SK-N-SH (cell line): ENCODE measurements around the gene ACTL6A. TPM values are rescaled to one million over a fixed set of nuclear protein-coding genes. Genes with fewer than 3 reads are reported as not detected.
A peak's percentile ranks its signal among the peaks of the same experiment; 100 is the strongest.

Experiments
- CTCF ChIA-PET: fragments of 300-600, 350-600 bp; formaldehyde crosslinking; extraction: SDS; loops from one replicate; lab custom pipeline; 2021; lab: Yijun Ruan, JAX
- POLR2A ChIA-PET: fragments of 350-600 bp; sonication (Branson Sonifier 250); formaldehyde crosslinking; extraction: SDS; loops from one replicate; lab custom pipeline; 2020; ENCODE audit warnings: antibody characterized with exemption, inconsistent platforms; lab: Yijun Ruan, JAX
- DNase-seq: peaks from one replicate; pipeline ENCODE4 v3.0.0; 2012
- H2AFZ ChIP-seq: fragments of 200-600 bp; sonication (generic); 2 replicates; pipeline ENCODE4 v1.8.1; 2016; ENCODE audit warnings: antibody characterized with exemption, mild to moderate bottlenecking, low read depth
- H3F3A ChIP-seq: fragments of 200-600 bp; sonication (generic); replicated peaks from 2 replicates; pipeline ENCODE3; 2016; ENCODE audit warnings: antibody characterized with exemption, mild to moderate bottlenecking; ENCODE audit not compliant: insufficient read depth
- H3K27ac ChIP-seq, 2 experiments: fragments of 200-500 bp in 1 of 2; fragments of 200-600 bp in 1 of 2; sonication (Bioruptor generic) in 1 of 2; sonication (generic), shearing (Covaris generic) in 1 of 2; 2 replicates each; pipeline versions ENCODE4 v1.5.1 to v1.6.1; 2014 to 2016; ENCODE audit warnings: low read depth in 2 of 2, inconsistent platforms in 1 of 2, low read length in 1 of 2, mild to moderate bottlenecking in 1 of 2, mixed read lengths in 1 of 2
- H3K27me3 ChIP-seq: fragments of 200-600 bp; sonication (generic), shearing (Covaris generic); 2 replicates; pipeline ENCODE4 v1.6.1; 2016; ENCODE audit warnings: mixed run types; ENCODE audit not compliant: insufficient read depth
- H3K36me3 ChIP-seq, 2 experiments: fragments of 200-500 bp in 1 of 2; fragments of 200-600 bp in 1 of 2; sonication (Bioruptor generic) in 1 of 2; sonication (generic) in 1 of 2; replicated peaks in 1 of 2; 2 replicates each; pipeline versions ENCODE3 to v1.5.1; 2014 to 2016; ENCODE audit warnings: low read length in 1 of 2, mild to moderate bottlenecking in 1 of 2; ENCODE audit not compliant: insufficient read depth in 2 of 2, control insufficient read depth in 1 of 2
- H3K4me1 ChIP-seq, 2 experiments: fragments of 200-500 bp in 1 of 2; fragments of 200-600 bp in 1 of 2; sonication (Bioruptor generic) in 1 of 2; sonication (generic), shearing (Covaris generic) in 1 of 2; 2 replicates each; pipeline versions ENCODE4 v1.5.1 to v1.6.1; 2014 to 2016; ENCODE audit warnings: low read depth in 1 of 2, low read length in 1 of 2, mixed run types in 1 of 2; ENCODE audit not compliant: insufficient read depth in 2 of 2, control insufficient read depth in 1 of 2
- H3K4me2 ChIP-seq: fragments of 200-600 bp; sonication (generic), shearing (Covaris generic); 2 replicates; pipeline ENCODE4 v1.6.1; 2017; ENCODE audit warnings: mixed run types
- H3K4me3 ChIP-seq, 2 experiments: fragments of 200-500 bp in 1 of 2; fragments of 200-600 bp in 1 of 2; sonication (Bioruptor generic) in 1 of 2; sonication (generic), shearing (Covaris generic) in 1 of 2; 2 replicates each; pipeline versions ENCODE4 v1.5.1 to v1.8.1; 2014 to 2016; ENCODE audit warnings: low read depth in 2 of 2, inconsistent platforms in 1 of 2, low read length in 1 of 2, mild to moderate bottlenecking in 1 of 2, mixed read lengths in 1 of 2, moderate library complexity in 1 of 2
- H3K79me2 ChIP-seq: fragments of 200-600 bp; sonication (generic); 2 replicates; pipeline ENCODE4 v1.8.1; 2017; ENCODE audit warnings: mild to moderate bottlenecking; ENCODE audit not compliant: insufficient read depth
- H3K9ac ChIP-seq: fragments of 200-600 bp; sonication (generic); 2 replicates; pipeline ENCODE4 v1.6.1; 2017; ENCODE audit warnings: mixed run types
- H3K9me2 ChIP-seq: fragments of 200-600 bp; sonication (generic); 2 replicates; pipeline ENCODE4 v1.6.1; 2017; ENCODE audit warnings: mixed run types
- H3K9me3 ChIP-seq: fragments of 200-600 bp; sonication (generic); 2 replicates; pipeline ENCODE4 v1.6.1; 2017; ENCODE audit warnings: mixed run types, mild to moderate bottlenecking, moderate library complexity
- H4K20me1 ChIP-seq: fragments of 200-600 bp; sonication (generic); 2 replicates; pipeline ENCODE4 v1.6.1; 2017; ENCODE audit warnings: mild to moderate bottlenecking, mixed run types; ENCODE audit not compliant: insufficient read depth
- CHD2 ChIP-seq: fragments of 150-350 bp; IDR thresholded peaks from 2 replicates; pipeline ENCODE4 v1.6.1; 2018; ENCODE audit warnings: low read length; ENCODE audit not compliant: partially characterized antibody
- ELF1 ChIP-seq: IDR thresholded peaks from 2 replicates; pipeline ENCODE4 v1.4.0; 2012
- EP300 ChIP-seq, 2 experiments: IDR thresholded peaks; 2 replicates each; pipeline versions ENCODE4 v1.4.0 to v1.6.1; 2012; ENCODE audit warnings: borderline replicate concordance in 1 of 2, low read depth in 1 of 2, low read length in 1 of 2
- EZH2phosphoT487 ChIP-seq: fragments of 200-600 bp; sonication (generic); IDR thresholded peaks from 2 replicates; pipeline ENCODE4 v1.6.1; 2017; ENCODE audit warnings: low read depth, mixed run types, mild to moderate bottlenecking, antibody characterized with exemption, moderate library complexity, borderline replicate concordance
- FOSL2 ChIP-seq: IDR thresholded peaks from 2 replicates; pipeline ENCODE4 v1.4.0; 2012; ENCODE audit warnings: low read depth, mild to moderate bottlenecking, moderate library complexity, borderline replicate concordance
- FOXJ3 ChIP-seq: sonication (generic); formaldehyde crosslinking; IDR thresholded peaks from 2 replicates; pipeline ENCODE4 v1.5.1; 2020; ENCODE audit warnings: mild to moderate bottlenecking, missing genetic modification reagents
- GABPA ChIP-seq: IDR thresholded peaks from 2 replicates; pipeline ENCODE4 v1.4.0; 2012; ENCODE audit warnings: low read depth, mild to moderate bottlenecking
- GATA2 ChIP-seq: sonication (generic); formaldehyde crosslinking; IDR thresholded peaks from 2 replicates; pipeline ENCODE4 v1.5.0; 2020; ENCODE audit warnings: mild to moderate bottlenecking, missing genetic modification reagents
- JUND ChIP-seq: IDR thresholded peaks from 2 replicates; pipeline ENCODE4 v1.4.0; 2012
- MAX ChIP-seq: IDR thresholded peaks from 2 replicates; pipeline ENCODE4 v1.4.0; 2012; ENCODE audit warnings: low read depth
- MXI1 ChIP-seq: IDR thresholded peaks from 2 replicates; pipeline ENCODE4 v1.6.1; 2012; ENCODE audit warnings: mild to moderate bottlenecking, low read depth, low read length, improper control_type of control experiment
- NFIC ChIP-seq: IDR thresholded peaks from 2 replicates; pipeline ENCODE4 v1.4.0; 2012; ENCODE audit warnings: borderline replicate concordance
- NRF1 ChIP-seq: IDR thresholded peaks from 2 replicates; pipeline ENCODE4 v1.6.1; 2012; ENCODE audit warnings: low read depth, mild to moderate bottlenecking, low read length
- POLR2AphosphoS5 ChIP-seq: IDR thresholded peaks from 2 replicates; pipeline ENCODE4 v1.6.1; 2012; ENCODE audit warnings: low read depth, low read length
- RAD21 ChIP-seq: IDR thresholded peaks from 2 replicates; pipeline ENCODE4 v1.6.1; 2012; ENCODE audit warnings: mild to moderate bottlenecking, low read length
- RFX5 ChIP-seq: IDR thresholded peaks from 2 replicates; pipeline ENCODE4 v1.6.1; 2012; ENCODE audit warnings: mild to moderate bottlenecking, improper control_type of control experiment, low read length
- RXRA ChIP-seq: IDR thresholded peaks from 2 replicates; pipeline ENCODE4 v1.4.0; 2012; ENCODE audit warnings: low read depth, mild to moderate bottlenecking, borderline replicate concordance
- TAF1 ChIP-seq: IDR thresholded peaks from 2 replicates; pipeline ENCODE4 v1.6.1; 2012; ENCODE audit warnings: low read depth, mild to moderate bottlenecking, low read length, moderate library complexity, borderline replicate concordance
- TCF12 ChIP-seq: IDR thresholded peaks from 2 replicates; pipeline ENCODE4 v1.4.0; 2012
- TEAD4 ChIP-seq: IDR thresholded peaks from 2 replicates; pipeline ENCODE4 v1.4.0; 2012; ENCODE audit warnings: mild to moderate bottlenecking, borderline replicate concordance; ENCODE audit not compliant: insufficient read depth
- YY1 ChIP-seq: IDR thresholded peaks from 2 replicates; pipeline ENCODE4 v1.4.0; 2012; ENCODE audit warnings: low read depth, mild to moderate bottlenecking
- WGBS: methylation state at CpG from one replicate; pipeline ENCODE4 v1.1.6; 2017; ENCODE audit warnings: low lambda C conversion rate; 5-methylcytosine and 5-hydroxymethylcytosine counted together
- polyA plus RNA-seq, 3 experiments: library from polyadenylated mRNA; depleted of rRNA; stranded (reverse); fragments of >200 nt; gene quantifications; 2 replicates each; pipeline ENCODE4 v1.2.3, GENCODE V29; 2012
- TF ChIP-seq, protein P1 (sequence below): IDR thresholded peaks from 2 replicates; pipeline ENCODE4 v1.6.1; 2012; ENCODE audit warnings: mild to moderate bottlenecking, low read depth, low read length, moderate library complexity
- TF ChIP-seq, protein P2 (sequence below): fragments of 150-350 bp; IDR thresholded peaks from 2 replicates; pipeline ENCODE4 v1.6.1; 2016; ENCODE audit warnings: mild to moderate bottlenecking, low read depth, low read length
- TF ChIP-seq, protein P3 (sequence below): fragments of 150-350 bp; IDR thresholded peaks from 2 replicates; pipeline ENCODE4 v1.6.1; 2017; ENCODE audit warnings: antibody characterized with exemption, low read length, low read depth, borderline replicate concordance
- TF ChIP-seq, protein P4 (sequence below): fragments of 200-600 bp; sonication (generic); IDR thresholded peaks from 2 replicates; pipeline ENCODE4 v1.6.1; 2017; ENCODE audit warnings: antibody characterized with exemption, mild to moderate bottlenecking, moderate library complexity
- TF ChIP-seq, protein P5 (sequence below): IDR thresholded peaks from 2 replicates; pipeline ENCODE4; 2012

Gene ACTL6A
- polyA plus RNA-seq, 1 of the 3 experiments (the other 2 are of a cell fraction), result 87.7 TPM

DNA sequence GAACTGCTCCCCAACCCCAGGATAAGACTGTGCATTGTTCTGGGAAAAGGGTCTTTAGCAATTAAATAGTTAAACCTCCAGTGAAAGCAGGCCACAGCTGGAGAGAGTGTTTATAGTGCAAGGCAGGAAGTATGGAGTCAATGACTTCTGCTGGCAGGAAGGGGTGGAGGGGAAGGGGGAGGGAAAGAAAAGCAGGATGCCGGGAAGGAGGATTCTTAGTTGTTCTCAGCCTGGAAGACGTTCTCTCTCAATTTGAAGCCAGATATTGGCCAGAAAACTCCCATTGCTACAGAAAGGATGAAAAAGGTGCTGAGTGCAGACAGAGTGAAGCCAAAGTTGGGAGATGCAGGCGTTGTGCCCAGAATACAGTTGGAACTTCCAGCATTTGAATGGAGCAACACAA is 35.7 kb upstream of the ACTL6A start:
- peak; percentile 69 for DNase-seq
- POLR2A ChIA-PET, result interaction anchor here (0.6 kb wide), 1 partner anchor 28 kb away, joined by 4 read pairs; no protein-coding TSS in a partner anchor
- H3K9ac ChIP-seq, result no peak overlapping the region
- peak; percentile 45 for TF ChIP-seq CHD2
- TF ChIP-seq, protein P1, sequence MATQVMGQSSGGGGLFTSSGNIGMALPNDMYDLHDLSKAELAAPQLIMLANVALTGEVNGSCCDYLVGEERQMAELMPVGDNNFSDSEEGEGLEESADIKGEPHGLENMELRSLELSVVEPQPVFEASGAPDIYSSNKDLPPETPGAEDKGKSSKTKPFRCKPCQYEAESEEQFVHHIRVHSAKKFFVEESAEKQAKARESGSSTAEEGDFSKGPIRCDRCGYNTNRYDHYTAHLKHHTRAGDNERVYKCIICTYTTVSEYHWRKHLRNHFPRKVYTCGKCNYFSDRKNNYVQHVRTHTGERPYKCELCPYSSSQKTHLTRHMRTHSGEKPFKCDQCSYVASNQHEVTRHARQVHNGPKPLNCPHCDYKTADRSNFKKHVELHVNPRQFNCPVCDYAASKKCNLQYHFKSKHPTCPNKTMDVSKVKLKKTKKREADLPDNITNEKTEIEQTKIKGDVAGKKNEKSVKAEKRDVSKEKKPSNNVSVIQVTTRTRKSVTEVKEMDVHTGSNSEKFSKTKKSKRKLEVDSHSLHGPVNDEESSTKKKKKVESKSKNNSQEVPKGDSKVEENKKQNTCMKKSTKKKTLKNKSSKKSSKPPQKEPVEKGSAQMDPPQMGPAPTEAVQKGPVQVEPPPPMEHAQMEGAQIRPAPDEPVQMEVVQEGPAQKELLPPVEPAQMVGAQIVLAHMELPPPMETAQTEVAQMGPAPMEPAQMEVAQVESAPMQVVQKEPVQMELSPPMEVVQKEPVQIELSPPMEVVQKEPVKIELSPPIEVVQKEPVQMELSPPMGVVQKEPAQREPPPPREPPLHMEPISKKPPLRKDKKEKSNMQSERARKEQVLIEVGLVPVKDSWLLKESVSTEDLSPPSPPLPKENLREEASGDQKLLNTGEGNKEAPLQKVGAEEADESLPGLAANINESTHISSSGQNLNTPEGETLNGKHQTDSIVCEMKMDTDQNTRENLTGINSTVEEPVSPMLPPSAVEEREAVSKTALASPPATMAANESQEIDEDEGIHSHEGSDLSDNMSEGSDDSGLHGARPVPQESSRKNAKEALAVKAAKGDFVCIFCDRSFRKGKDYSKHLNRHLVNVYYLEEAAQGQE, result no peak
- no peak for TF ChIP-seq FOSL2
- TF ChIP-seq TAF1, result 0 out of 2 replicates have a peak, but pooled peaks have one; percentile 23
- TF ChIP-seq TCF12, result peak; percentile 16; the same call in 1 of the 2 replicates
- TF ChIP-seq, protein P2, sequence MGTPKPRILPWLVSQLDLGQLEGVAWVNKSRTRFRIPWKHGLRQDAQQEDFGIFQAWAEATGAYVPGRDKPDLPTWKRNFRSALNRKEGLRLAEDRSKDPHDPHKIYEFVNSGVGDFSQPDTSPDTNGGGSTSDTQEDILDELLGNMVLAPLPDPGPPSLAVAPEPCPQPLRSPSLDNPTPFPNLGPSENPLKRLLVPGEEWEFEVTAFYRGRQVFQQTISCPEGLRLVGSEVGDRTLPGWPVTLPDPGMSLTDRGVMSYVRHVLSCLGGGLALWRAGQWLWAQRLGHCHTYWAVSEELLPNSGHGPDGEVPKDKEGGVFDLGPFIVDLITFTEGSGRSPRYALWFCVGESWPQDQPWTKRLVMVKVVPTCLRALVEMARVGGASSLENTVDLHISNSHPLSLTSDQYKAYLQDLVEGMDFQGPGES, result no peak
- TF ChIP-seq MAX, result peak; percentile 61; the same call in 1 of the 2 replicates
- TF ChIP-seq GATA2 (CRISPR knock-in tag), result no peak
- TF ChIP-seq MXI1, result no peak
- TF ChIP-seq RXRA, result no peak
- TF ChIP-seq, protein P3, sequence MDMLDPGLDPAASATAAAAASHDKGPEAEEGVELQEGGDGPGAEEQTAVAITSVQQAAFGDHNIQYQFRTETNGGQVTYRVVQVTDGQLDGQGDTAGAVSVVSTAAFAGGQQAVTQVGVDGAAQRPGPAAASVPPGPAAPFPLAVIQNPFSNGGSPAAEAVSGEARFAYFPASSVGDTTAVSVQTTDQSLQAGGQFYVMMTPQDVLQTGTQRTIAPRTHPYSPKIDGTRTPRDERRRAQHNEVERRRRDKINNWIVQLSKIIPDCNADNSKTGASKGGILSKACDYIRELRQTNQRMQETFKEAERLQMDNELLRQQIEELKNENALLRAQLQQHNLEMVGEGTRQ, result no peak
- no peak for TF ChIP-seq NRF1
- no peak; the same call in 1 of the 2 replicates for TF ChIP-seq NFIC
- no peak for TF ChIP-seq EZH2phosphoT487
- no peak for TF ChIP-seq RFX5
- TF ChIP-seq YY1, result no peak
- TF ChIP-seq ELF1, result no peak
- TF ChIP-seq POLR2AphosphoS5, result 0 out of 2 replicates have a peak, but pooled peaks have one; percentile 19
- TF ChIP-seq FOXJ3 (CRISPR knock-in tag), result no peak
- no peak for TF ChIP-seq RAD21
- no peak for TF ChIP-seq JUND
- TF ChIP-seq, protein P4, sequence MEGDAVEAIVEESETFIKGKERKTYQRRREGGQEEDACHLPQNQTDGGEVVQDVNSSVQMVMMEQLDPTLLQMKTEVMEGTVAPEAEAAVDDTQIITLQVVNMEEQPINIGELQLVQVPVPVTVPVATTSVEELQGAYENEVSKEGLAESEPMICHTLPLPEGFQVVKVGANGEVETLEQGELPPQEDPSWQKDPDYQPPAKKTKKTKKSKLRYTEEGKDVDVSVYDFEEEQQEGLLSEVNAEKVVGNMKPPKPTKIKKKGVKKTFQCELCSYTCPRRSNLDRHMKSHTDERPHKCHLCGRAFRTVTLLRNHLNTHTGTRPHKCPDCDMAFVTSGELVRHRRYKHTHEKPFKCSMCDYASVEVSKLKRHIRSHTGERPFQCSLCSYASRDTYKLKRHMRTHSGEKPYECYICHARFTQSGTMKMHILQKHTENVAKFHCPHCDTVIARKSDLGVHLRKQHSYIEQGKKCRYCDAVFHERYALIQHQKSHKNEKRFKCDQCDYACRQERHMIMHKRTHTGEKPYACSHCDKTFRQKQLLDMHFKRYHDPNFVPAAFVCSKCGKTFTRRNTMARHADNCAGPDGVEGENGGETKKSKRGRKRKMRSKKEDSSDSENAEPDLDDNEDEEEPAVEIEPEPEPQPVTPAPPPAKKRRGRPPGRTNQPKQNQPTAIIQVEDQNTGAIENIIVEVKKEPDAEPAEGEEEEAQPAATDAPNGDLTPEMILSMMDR, result no peak
- no peak for TF ChIP-seq TEAD4
- TF ChIP-seq, protein P5, sequence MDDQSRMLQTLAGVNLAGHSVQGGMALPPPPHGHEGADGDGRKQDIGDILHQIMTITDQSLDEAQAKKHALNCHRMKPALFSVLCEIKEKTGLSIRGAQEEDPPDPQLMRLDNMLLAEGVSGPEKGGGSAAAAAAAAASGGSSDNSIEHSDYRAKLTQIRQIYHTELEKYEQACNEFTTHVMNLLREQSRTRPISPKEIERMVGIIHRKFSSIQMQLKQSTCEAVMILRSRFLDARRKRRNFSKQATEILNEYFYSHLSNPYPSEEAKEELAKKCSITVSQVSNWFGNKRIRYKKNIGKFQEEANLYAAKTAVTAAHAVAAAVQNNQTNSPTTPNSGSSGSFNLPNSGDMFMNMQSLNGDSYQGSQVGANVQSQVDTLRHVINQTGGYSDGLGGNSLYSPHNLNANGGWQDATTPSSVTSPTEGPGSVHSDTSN, result no peak
- TF ChIP-seq GABPA, result peak; percentile 46
- TF ChIP-seq EP300 (IDR thresholded peaks at IDR 0.05; ENCODE audit: borderline replicate concordance in 1 of 2, low read depth in 1 of 2, low read length in 1 of 2), result no peak

More for the DNA sequence above, 35.7 kb upstream of the ACTL6A start:
- CTCF ChIA-PET, result interaction anchor here (1.0 to 1.2 kb wide), 2 partner anchors 31 to 63 kb away, joined by 3 to 4 read pairs; no protein-coding TSS in a partner anchor
- no peaks in the 10 kb centered on the region for H4K20me1 ChIP-seq
- H3K4me1 ChIP-seq, result peaks cover 8 to 11% of the 10 kb centered on the region in 2 experiments; a peak in 3 of 4 replicates
- H3K79me2 ChIP-seq, result no peaks in the 10 kb centered on the region
- H3K9me2 ChIP-seq, result no peaks in the 10 kb centered on the region
- peak overlapping the region; percentile 46; the same call in 1 of the 2 replicates for H3K4me2 ChIP-seq
- WGBS, result 11% methylated on average over 3 of the region's 3 CpGs
- no peaks in the 10 kb centered on the region for H3F3A ChIP-seq
- H3K27ac ChIP-seq, result peak overlapping the region in 1 of 2 experiments; percentile 74; a peak in 2 of 4 replicates
- H3K36me3 ChIP-seq, result no peaks in the 10 kb centered on the region
- peak overlapping the region; percentile 66 for H2AFZ ChIP-seq
- no peaks in the 10 kb centered on the region for H3K9me3 ChIP-seq
- peak overlapping the region in 1 of 2 experiments; percentile 19; a peak in 1 of 4 replicates for H3K4me3 ChIP-seq
- H3K27me3 ChIP-seq, result no peaks in the 10 kb centered on the region
